IPS-18a (cell line): Measurements from ENCODE around the gene TIAM2.
A peak's percentile ranks its signal among the peaks of the same experiment; 100 is the strongest.

Experiments
- H3K27ac ChIP-seq: one replicate; pipeline ENCODE4 v1.5.1; 2013; ENCODE audit warnings: low read length
- H3K27me3 ChIP-seq: one replicate; pipeline ENCODE4 v1.6.1; 2013; ENCODE audit warnings: mild to moderate bottlenecking, low read length; ENCODE audit not compliant: control insufficient read depth, insufficient read depth
- H3K36me3 ChIP-seq: one replicate; pipeline ENCODE4 v1.6.1; 2013; ENCODE audit warnings: low read depth, low read length; ENCODE audit not compliant: control insufficient read depth
- H3K4me1 ChIP-seq: one replicate; pipeline ENCODE4 v1.6.1; 2013; ENCODE audit warnings: low read depth, low read length; ENCODE audit not compliant: control insufficient read depth
- H3K4me3 ChIP-seq: one replicate; pipeline ENCODE4 v1.5.1; 2013; ENCODE audit warnings: low read length
- H3K9ac ChIP-seq: one replicate; pipeline ENCODE4 v1.6.1; 2013; ENCODE audit warnings: mild to moderate bottlenecking, low read length, moderate library complexity
- H3K9me3 ChIP-seq: one replicate; pipeline ENCODE4 v1.6.1; 2013; ENCODE audit warnings: low read depth, low read length; ENCODE audit not compliant: control insufficient read depth

TIAM2 gene

DNA sequence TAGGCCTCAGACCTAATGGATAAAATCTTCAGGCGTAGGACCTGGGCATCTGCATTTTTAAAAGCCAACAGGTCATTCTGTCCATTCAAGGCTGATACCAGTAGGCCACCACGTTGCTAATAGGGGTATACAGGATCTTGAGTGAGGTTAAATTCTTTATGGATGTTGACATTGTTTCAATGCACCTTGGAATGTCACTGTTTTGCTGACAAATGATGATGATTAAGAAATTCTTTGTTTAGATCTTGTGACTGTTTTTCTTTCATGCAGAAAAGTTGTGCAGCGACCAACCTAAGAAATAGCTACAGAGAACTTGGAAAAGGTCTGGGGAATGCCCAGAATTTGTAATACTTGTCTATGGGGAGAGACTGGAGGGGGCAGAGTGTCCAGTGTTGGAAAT, 167.6 kb downstream of the TIAM2 start:
- Histone ChIP-seq H3K27ac (no peak overlapping the region), H3K9me3 (no peaks in the 10 kb centered on the region), H3K4me3 (no peak overlapping the region), H3K36me3 (peaks cover 7% of the 10 kb centered on the region), H3K4me1 (peaks cover 6% of the 10 kb centered on the region), H3K27me3 (no peaks in the 10 kb centered on the region), H3K9ac (no peak overlapping the region)

DNA sequence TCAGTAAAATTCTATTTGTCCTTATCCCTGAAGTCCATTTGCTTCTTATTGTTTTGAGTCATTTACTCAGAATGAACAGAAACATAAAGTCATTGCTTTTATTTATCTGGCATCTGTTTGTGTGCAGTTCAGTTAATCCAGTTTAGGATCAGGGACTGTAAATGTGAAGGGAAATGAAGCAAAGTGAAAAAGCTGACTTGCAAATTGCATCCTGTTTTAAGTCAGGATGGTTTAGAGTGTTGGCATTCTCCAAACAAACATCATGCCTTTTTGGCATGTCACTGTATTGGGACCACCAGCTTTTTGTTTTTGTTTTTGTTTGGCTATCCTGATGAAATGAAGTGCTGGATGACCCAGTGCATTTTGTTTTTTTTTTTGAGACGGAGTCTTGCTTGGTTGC, 168.5 kb downstream of the TIAM2 start:
- no peaks in the 10 kb centered on the region for H3K9me3 ChIP-seq
- peaks cover 7% of the 10 kb centered on the region for H3K36me3 ChIP-seq
- H3K27me3 ChIP-seq = no peaks in the 10 kb centered on the region
- no peak overlapping the region for H3K4me3 ChIP-seq
- peaks cover 6% of the 10 kb centered on the region for H3K4me1 ChIP-seq
- H3K9ac ChIP-seq = no peak overlapping the region
- H3K27ac ChIP-seq = no peak overlapping the region

- Histone ChIP-seq H3K36me3 (peaks cover 7% of the 10 kb centered on the region), H3K4me1 (no peaks in the 10 kb centered on the region), H3K9ac (no peak overlapping the region), H3K27ac (no peak overlapping the region), H3K9me3 (no peaks in the 10 kb centered on the region), H3K4me3 (no peak overlapping the region), H3K27me3 (no peaks in the 10 kb centered on the region)
Observed at GRCh38 chr6:155165029-155165710, 170.1 kb downstream of the TIAM2 start.

- Histone ChIP-seq H3K9ac (no peak overlapping the region), H3K36me3 (peaks cover under 1% of the 10 kb centered on the region), H3K27me3 (no peaks in the 10 kb centered on the region), H3K4me1 (peaks cover 16% of the 10 kb centered on the region), H3K27ac (no peak overlapping the region), H3K9me3 (no peaks in the 10 kb centered on the region), H3K4me3 (no peak overlapping the region)
Observed at GRCh38 chr6:155170519-155170918, 175.4 kb downstream of the TIAM2 start.

DNA sequence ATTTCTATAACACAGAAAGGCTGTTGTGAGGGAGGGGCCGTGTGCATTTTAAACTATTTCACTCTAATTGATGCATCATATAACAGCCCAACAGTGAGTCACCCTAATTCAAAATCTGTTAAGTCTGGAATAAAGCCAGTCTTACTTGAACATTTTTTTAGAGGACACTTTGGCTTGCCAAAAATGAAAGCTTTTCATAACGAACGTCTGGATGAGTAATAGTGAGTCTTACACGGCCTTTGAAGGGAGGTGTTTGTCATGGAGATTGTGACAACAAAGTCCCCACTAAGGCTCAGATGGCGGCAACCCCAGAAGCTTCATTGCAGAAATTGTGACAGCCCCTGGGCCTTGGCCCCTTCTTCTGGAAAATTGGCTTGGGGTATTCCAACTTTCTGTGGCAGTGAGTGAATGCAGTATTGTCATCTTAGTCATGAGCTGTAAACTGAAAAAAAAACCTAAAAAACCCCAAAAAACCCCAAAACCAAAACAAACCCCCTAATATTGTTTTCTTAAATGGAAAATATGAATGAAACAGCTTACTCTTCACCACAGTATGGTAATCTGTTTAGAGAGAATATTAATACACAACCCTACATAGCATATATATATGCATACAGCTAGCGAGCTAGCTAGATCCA, 176.1 kb downstream of the TIAM2 start:
- no peaks in the 10 kb centered on the region for H3K36me3 ChIP-seq
- H3K9me3 ChIP-seq = no peaks in the 10 kb centered on the region
- H3K4me1 ChIP-seq = peaks cover 16% of the 10 kb centered on the region
- H3K27ac ChIP-seq = no peak overlapping the region
- no peaks in the 10 kb centered on the region for H3K27me3 ChIP-seq
- no peak overlapping the region for H3K9ac ChIP-seq
- no peak overlapping the region for H3K4me3 ChIP-seq

- Histone ChIP-seq H3K36me3 (no peaks in the 10 kb centered on the region), H3K4me3 (no peak overlapping the region), H3K27me3 (no peaks in the 10 kb centered on the region), H3K4me1 (peaks cover 16% of the 10 kb centered on the region), H3K9me3 (no peaks in the 10 kb centered on the region), H3K9ac (no peak overlapping the region), H3K27ac (peak overlapping the region; percentile 19)
Observed at GRCh38 chr6:155171747-155172449, 176.8 kb downstream of the TIAM2 start.

DNA sequence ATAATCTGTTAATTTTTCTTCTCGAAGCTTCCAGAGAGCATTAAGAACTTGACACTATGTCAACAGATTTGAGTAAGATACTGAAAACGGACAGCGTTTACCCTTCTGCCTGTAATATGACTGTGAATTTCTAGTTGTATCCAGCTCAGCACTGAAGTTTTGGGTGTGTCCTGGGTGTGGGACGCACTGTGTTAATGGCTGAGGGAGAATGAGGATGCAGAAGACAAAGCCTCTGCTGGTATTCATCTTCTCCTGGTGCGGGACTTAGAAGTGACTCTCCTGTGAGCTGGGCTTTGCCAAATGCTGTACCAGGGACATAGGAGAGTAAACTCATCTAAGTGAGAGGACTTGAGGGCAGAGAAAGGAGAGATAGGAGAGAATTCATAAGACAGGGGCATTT, 178.4 kb downstream of the TIAM2 start:
- H3K9ac ChIP-seq = no peak overlapping the region
- H3K4me3 ChIP-seq = no peak overlapping the region
- H3K27ac ChIP-seq = no peak overlapping the region
- H3K36me3 ChIP-seq = no peaks in the 10 kb centered on the region
- H3K9me3 ChIP-seq = no peaks in the 10 kb centered on the region
- H3K4me1 ChIP-seq = peaks cover 16% of the 10 kb centered on the region
- no peaks in the 10 kb centered on the region for H3K27me3 ChIP-seq

DNA sequence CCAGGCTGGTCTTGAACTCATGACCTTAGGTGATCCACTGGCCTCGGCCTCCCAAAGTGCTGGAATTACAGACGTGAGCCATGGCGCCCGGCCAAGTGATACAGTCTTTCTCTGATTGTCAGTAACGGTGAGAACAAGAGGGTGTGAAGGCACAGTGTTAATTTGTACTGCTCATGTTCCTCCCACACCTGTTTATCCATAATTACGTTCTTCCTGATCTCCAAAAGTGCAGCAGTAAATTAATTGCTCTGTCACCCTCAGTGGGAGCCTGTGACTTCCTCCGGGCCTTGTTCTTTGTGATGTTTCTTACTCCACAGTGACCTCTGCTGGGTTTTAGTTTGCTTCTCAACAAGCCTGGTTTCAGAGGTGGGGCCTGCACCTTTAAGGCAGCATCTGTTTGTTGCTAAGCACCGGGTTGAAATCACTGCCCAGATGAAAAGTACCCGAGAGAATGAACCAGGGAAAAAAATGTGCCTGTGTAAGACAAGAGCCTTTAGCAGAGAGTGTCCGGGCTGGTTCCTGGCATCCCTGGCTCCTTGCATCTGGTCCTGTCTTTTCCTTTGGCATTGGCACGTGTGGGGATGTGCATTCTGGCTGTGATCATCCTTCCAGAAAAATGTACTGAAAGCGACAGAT, 179.6 kb downstream of the TIAM2 start:
- H3K27me3 ChIP-seq = no peaks in the 10 kb centered on the region
- H3K4me1 ChIP-seq = peaks cover 16% of the 10 kb centered on the region
- no peaks in the 10 kb centered on the region for H3K9me3 ChIP-seq
- H3K27ac ChIP-seq = no peak overlapping the region
- no peak overlapping the region for H3K4me3 ChIP-seq
- no peak overlapping the region for H3K9ac ChIP-seq
- peaks cover 5% of the 10 kb centered on the region for H3K36me3 ChIP-seq

DNA sequence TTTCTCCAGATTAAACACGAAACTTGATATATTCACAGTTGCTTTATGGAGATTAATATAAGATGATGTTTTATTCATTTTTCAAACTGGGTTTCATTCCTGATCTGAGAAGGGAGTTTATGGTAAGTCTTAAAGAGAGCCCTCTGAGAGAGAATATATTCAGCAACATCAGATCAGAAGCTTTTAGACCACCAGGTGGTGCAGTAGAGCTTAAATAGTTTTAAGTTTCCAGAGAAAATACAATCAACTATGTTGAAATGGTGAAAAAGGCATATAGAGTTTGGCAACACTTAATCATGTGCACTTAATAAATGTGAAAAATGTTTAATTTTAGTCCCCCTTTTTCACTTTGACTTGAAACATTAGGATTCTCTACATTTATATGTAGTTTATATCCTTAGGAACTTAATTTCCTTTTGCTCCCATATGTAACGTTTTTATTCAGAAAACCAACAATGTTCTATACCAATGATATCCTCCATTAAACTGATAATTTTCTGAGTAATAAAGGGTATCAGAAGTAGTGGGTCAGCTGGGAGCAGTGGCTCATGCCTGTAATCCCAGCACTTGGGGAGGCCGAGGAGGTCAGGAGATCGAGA, 182.3 kb downstream of the TIAM2 start:
- Histone ChIP-seq H3K4me3 (no peak overlapping the region), H3K27me3 (no peaks in the 10 kb centered on the region), H3K4me1 (peaks cover 4% of the 10 kb centered on the region), H3K27ac (no peak overlapping the region), H3K36me3 (peaks cover 9% of the 10 kb centered on the region), H3K9ac (no peak overlapping the region), H3K9me3 (no peaks in the 10 kb centered on the region)

DNA sequence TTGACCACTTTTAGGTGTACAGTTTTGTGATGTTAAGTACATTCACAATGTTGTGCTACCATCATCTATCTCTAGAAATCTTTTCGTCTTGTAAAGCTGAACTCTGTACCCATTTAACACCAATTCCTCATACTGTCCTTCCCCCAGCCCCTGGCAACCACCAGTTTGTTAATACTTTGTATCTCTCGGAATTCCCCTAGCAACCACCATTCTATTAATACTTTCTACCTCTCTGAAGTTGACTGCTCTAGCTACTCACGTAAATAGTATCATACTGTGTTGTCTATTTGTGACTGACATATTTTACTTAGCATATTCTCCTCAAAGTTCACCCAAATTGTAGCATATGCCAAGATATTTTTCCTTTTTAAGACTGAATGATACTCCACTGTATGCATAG, 186.4 kb downstream of the TIAM2 start:
- H3K9ac ChIP-seq = peak overlapping the region; percentile 4
- peaks cover 11% of the 10 kb centered on the region for H3K4me1 ChIP-seq
- H3K4me3 ChIP-seq = no peak overlapping the region
- H3K9me3 ChIP-seq = no peaks in the 10 kb centered on the region
- H3K27me3 ChIP-seq = no peaks in the 10 kb centered on the region
- H3K36me3 ChIP-seq = peaks cover 9% of the 10 kb centered on the region
- H3K27ac ChIP-seq = no peak overlapping the region

- Histone ChIP-seq H3K9me3 (no peaks in the 10 kb centered on the region), H3K4me1 (peaks cover 17% of the 10 kb centered on the region), H3K27me3 (no peaks in the 10 kb centered on the region), H3K27ac (no peak overlapping the region), H3K4me3 (no peak overlapping the region), H3K9ac (no peak overlapping the region), H3K36me3 (peaks cover 9% of the 10 kb centered on the region)
Observed at GRCh38 chr6:155182103-155182502, 187.0 kb downstream of the TIAM2 start.
